Activated CD8-positive, alpha-beta memory T cell treated with anti-CD3 and anti-CD28 coated beads, Interleukin-2, amount 50 U/mL, for 24 hours (primary cell): ENCODE measurements around the gene NARS2.

Source experiments
- DNase-seq: peaks from one replicate; pipeline ENCODE4 v3.0.0-alpha.2; 2020; ENCODE audit errors: extremely low read depth

NARS2 gene

DNA sequence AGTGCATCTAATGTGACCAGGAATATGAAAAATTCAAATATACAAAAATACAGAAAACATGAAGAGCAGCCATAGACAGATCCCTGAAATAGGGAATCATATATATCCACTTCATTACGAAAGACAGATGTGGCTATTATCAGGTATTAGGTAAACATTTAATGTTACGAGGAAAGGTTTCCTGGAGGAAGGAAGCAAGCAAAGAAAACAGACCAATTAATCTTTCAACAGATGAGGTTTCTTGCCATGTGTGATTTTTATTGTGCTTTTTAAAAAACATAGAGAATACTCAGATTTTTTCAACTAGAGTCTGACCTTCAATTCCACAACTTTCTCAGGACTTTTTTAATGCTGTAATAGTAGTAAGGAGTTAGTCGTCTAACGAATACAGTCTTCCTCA is 132.7 kb downstream of the NARS2 start:
- DNase-seq, result no peak

DNA sequence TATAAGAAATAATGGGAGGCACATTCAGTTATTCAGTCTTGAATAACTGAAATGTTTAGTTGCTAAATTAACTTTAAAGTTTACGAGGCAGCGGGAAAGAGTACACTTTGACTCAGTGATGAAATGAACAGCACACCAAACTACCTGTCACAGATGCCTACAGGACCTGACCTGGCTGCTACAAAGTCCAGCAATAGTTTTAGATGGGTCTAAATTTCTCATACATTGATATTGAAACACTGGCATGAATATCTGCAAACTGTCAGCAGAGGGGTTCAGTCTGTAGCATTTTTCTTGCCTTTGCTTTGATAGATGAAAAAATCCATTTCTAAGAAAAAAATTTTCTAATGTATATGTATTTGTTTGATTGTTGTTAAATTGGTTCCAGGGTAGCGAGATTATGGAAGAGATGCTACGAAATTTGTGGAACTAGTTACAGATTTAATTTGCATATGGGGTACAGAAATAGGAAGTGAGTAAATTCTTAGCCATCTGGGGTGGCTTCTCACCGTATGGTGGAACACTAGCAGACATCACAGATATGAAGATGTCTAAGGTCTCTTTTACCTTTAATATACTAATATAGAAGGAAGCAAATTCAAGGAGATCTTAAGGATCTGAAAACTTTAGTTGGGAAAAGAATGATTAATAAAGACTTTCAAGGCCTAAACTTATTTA is 136.2 kb downstream of the NARS2 start:
- no peak for DNase-seq

DNA sequence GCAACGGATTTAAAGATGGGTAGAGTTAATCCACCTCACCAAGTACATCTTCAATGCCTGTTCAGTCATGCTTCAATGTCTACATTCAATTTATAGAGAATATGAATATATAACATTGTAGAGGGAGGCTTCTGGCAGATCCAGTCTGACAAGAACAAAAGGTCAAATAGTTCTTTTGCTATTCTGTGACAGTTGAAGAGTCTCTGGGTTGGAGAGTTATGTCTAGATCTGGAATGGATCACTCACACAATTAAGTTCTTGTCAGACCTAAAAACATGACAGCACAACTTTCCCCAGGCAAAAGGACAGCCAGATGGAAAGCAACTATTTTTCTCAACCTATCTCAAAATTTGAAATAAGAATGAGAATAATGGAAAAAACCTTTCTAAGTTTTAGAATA is 141.7 kb downstream of the NARS2 start:
- no peak for DNase-seq

GRCh38 chr11:78432058-78432515 is 142.6 kb downstream of the NARS2 start:
- no peak for DNase-seq

DNA sequence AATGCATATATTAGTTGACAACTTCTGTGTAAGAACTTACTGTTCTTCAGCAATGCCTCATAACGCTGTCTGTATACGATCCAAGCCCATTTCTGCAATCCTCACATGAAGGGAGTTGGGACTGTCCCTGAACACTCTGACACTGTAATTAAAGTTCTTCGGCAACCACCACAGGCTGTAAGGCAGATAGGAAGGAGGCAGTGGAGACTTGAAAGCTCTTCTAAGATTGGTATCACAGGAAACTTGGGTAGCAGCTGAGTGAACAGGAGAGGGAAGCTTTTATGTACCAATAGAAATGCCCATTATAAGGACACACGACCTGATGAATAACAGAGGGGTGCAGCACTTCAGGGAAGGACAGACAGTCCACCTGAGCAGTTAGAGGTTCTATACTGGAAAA is 145.0 kb downstream of the NARS2 start:
- no peak for DNase-seq

DNA sequence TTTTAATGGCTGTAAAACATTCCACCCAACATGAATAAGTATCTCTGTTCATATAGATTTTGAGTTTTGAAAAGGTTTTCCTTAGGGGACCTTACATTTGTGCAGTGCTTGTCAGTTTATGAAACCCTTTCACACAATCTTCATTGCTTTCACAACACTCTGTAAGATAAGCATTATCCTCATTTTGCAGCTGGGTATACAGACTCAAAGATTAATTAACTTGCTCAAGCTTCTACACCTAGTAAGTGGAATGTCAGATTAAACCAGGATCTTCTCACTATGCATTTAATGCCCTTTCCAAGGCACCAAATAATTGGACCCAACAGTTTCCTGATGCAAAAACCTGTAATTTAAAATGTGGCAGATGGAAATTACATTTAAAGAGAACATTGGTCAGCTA is 145.5 kb downstream of the NARS2 start:
- no peak for DNase-seq

GRCh38 chr11:78428773-78429172 is 145.9 kb downstream of the NARS2 start:
- no peak for DNase-seq

GRCh38 chr11:78428266-78428636 is 146.4 kb downstream of the NARS2 start:
- DNase-seq, result no peak

GRCh38 chr11:78427615-78428265 is 146.9 kb downstream of the NARS2 start:
- DNase-seq, result no peak

DNA sequence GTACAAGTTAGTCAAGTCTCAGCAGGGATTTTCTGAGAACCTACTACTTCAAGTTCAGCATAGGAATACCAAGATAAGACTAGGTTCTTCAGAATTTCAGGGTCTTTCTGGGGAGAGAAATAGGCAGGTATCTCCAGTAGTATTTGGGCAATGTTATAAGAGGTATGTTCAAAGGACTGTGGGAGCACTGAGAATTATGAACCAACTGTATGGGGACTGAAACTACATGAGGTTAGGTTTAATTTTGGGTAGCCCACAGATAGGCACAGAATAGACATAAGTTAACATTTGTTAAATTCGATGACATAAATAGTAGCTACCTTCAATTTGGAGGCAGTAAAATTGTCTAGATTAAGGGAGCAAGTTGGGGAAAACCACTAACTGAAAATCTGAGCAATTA is 147.8 kb downstream of the NARS2 start:
- no peak for DNase-seq

DNA sequence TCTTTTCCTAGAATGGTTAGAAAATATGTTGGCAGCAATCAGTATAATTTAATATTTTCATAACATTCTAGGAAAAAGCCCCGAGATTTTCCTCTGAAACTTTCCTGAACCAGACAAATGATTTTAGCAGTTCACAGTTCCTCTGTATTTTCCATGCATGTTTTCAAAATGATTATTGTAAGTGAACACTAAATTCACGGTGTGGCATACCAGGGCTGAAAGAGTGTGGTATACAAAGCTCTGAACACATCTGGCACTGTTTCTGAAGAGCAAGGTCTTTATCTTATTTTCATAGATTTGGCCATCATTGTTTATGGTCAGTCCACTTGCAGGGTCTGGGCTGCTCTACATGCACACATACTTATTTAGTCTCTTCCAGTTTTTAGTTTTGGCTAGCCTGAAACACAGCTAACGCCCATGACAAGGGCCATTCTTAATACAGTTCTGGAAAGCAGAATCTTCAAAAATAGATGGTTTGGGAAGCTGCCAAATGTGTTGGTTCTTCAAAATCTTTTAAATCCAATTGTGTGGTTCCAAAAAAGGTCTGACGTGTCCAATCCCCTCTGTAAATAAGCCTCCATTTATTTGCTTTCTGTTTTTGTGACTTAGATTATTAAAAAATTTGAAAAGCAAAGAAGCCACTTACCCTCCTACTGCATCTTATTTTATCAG is 149.1 kb downstream of the NARS2 start:
- no peak for DNase-seq

GRCh38 chr11:78424334-78425270 is 150.1 kb downstream of the NARS2 start:
- no peak for DNase-seq

DNA sequence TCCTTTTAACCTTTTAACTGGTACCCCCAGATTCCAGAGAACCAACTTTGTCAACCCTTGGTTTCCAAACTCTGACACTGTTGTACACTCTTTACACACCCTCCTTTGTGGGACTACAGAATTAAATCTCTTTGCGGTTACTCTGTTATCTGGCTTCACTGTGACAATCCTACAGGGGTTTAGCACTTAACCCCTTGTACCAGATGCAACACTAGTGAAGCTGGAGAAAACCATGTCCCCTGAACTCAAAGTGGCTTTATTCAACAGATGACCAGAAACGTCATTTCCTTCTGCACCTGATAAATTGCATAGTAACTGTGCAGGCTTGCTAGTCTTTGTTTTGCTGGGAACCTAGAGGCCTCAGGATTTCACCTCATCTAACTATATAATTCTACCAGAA is 151.4 kb downstream of the NARS2 start:
- DNase-seq, result no peak

GRCh38 chr11:78420796-78421209 is 153.9 kb downstream of the NARS2 start:
- no peak for DNase-seq

- no peak for DNase-seq
Observed at GRCh38 chr11:78420255-78420764, 154.4 kb downstream of the NARS2 start.

GRCh38 chr11:78419327-78419726 is 155.3 kb downstream of the NARS2 start:
- DNase-seq, result no peak

DNA sequence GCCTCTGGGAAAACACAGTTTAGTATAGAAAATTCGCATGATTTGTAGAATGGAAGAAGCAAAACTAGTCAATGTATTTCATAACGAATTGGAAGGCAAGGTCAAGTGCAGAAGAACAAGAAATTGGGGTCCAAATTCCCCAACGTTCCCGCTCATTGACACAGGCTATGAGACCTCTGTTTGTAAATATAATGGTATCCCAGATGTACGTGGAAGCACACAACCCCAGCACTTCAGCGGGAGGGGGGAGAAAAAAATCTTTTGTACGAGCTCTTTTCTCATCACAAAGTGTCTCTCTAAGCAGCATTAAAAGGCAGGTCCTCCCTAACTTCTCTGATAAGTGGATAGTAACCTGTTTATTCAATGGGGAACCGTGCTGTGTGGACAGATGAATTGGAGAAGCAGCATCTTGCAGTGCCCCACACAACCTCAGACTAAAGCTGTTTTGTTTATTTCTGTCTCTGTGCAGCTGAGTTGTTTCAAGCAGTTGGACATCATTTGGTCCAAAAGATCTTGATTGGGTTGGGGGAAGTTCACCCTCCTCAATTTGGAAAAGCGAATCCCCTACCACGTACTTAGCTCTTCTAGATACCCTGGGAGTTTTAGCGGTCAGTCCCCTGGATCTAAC is 156.0 kb downstream of the NARS2 start:
- no peak for DNase-seq

- DNase-seq, result no peak
Observed at GRCh38 chr11:78417888-78418583, 156.6 kb downstream of the NARS2 start.

DNA sequence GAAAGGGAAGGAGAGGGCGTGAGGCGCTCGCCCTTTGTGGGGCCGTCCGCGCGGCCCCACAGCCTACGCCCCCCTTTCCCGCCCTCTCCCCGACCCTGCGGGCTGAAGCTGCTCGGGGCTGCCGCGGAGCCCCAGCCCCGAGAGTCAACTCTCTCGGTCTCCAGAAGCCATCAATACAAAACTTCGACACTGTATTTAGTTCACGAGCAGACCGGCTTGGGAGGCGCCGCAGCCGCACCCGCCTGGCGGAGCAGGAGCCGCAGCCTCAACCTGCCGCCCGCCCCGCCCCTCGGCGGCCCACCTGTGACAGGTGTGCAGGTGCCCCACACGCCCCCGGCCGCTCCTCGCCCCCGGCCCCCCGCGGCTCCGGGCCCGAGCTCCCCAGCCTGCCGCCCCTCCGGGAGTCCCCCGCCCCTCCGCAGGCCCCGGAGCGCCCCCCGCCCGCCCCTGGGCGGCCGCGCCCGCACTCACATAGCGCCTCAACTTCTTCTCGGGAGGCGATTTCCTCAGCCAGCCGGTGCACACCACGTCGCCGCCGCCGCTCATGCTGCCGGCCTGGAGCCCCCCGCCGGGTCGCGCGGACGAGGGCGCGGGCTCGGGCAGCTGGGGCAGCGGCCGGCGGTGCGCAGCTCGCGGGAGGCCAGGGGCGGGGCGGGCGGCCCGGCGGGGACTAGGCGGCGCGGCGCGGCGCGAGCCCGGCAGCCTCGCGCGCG is 157.3 kb downstream of the NARS2 start, which contains the start of gene GAB2:
TSS of gene GAB2 (minus strand) at position 646 of the 713 bp plus-strand sequence. CDS start at position 546, 100 bp downstream.
- no peak for DNase-seq
